Fibroblast of upper back skin (primary cell): ENCODE data around the gene SLC6A17.

Experiments
- DNase-seq: peaks from one replicate; pipeline ENCODE4 v3.0.0-alpha.2; 2013

The SLC6A17 gene

GRCh38 chr1:110176299-110176956, 26.1 kb downstream of the SLC6A17 start:
- DNase-seq: no peak

GRCh38 chr1:110177775-110178174, 27.5 kb downstream of the SLC6A17 start:
- DNase-seq: no peak

GRCh38 chr1:110183642-110184167, 33.4 kb downstream of the SLC6A17 start:
- DNase-seq: no peak

GRCh38 chr1:110184446-110184845, 34.2 kb downstream of the SLC6A17 start:
- DNase-seq: no peak

- DNase-seq: no peak
Measured at GRCh38 chr1:110185181-110185580, 34.9 kb downstream of the SLC6A17 start.

GRCh38 chr1:110186558-110186957, 36.3 kb downstream of the SLC6A17 start:
- no peak for DNase-seq

- peak; percentile 37 for DNase-seq
Measured at GRCh38 chr1:110187139-110187890, 37.0 kb downstream of the SLC6A17 start.

GRCh38 chr1:110188035-110188618, 37.8 kb downstream of the SLC6A17 start:
- DNase-seq: peak; percentile 35

GRCh38 chr1:110189181-110189580, 38.9 kb downstream of the SLC6A17 start:
- no peak for DNase-seq

GRCh38 chr1:110190282-110190929, 40.1 kb downstream of the SLC6A17 start:
- no peak for DNase-seq

GRCh38 chr1:110192541-110192940, 42.2 kb downstream of the SLC6A17 start:
- no peak for DNase-seq

GRCh38 chr1:110195196-110195595, 44.9 kb downstream of the SLC6A17 start:
- DNase-seq: no peak

- peak; percentile 28 for DNase-seq
Measured at GRCh38 chr1:110196917-110197765, 46.8 kb downstream of the SLC6A17 start.

GRCh38 chr1:110197905-110198629, 47.8 kb downstream of the SLC6A17 start:
- no peak for DNase-seq

GRCh38 chr1:110198746-110199145, 48.5 kb downstream of the SLC6A17 start:
- no peak for DNase-seq

- no peak for DNase-seq
Measured at GRCh38 chr1:110200190-110200589, 49.9 kb downstream of the SLC6A17 start.

- peak; percentile 39 for DNase-seq
Measured at GRCh38 chr1:110200666-110201065, 50.4 kb downstream of the SLC6A17 start.

GRCh38 chr1:110201157-110201825, 51.0 kb downstream of the SLC6A17 start:
- DNase-seq: no peak

- DNase-seq: peak; percentile 65
Measured at GRCh38 chr1:110203021-110203661, 52.8 kb downstream of the SLC6A17 start.

GRCh38 chr1:110205156-110205555, 54.9 kb downstream of the SLC6A17 start:
- DNase-seq: no peak
